Measurements from ENCODE around the gene NFATC1.

Gene NFATC1

GRCh38 chr18:79525556-79526467 is 130.1 kb downstream of the NFATC1 start:
- DNase-seq, result no peak

DNA sequence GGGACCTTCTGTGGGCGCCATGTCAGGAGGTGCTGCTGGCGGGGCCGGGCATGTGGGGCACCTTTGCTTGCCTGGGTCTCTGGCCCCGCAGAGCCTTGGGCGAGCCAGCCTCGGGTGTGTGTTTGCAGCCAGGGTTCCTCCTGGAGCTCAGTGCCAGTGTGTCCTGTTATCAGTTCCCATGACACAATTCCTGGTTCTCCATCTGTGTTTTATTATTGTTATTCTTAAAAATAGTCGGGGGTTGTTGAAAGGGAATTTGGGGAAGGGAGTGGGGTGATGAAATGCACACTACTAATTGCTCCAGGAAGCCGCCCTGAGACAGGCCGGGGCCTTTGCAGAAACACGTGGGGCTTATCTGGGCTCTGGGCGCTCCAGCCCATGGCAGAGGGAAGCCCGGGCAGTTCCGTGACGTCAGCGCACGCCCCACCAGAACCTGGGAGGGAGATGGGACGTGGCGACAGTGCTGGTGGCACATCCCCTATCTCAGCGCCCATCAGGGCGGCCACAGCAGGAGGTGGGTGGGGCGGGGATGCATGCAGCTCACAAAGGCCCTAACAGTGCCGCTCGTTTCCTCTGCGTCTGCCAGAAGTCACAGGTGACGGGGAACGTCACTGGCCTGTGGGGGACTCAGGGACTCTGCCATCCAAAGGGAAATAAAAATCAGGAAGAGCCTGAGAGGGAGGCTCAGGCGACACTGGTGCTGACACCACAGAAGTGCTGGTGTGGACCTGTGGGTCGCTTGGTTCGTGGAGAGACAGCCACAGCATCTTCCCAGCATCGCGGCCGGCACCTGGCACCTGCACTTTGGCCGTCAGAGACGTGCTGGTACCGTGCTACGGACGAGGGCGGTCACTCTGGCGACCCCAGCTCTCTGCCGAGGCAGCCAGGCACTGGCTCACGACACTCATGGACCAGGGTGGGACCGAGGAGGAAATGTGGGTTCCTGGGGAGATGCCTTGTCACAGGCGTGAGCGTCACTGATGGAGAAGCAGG is 131.0 kb downstream of the NFATC1 start:
- DNase-seq, result no peak

DNA sequence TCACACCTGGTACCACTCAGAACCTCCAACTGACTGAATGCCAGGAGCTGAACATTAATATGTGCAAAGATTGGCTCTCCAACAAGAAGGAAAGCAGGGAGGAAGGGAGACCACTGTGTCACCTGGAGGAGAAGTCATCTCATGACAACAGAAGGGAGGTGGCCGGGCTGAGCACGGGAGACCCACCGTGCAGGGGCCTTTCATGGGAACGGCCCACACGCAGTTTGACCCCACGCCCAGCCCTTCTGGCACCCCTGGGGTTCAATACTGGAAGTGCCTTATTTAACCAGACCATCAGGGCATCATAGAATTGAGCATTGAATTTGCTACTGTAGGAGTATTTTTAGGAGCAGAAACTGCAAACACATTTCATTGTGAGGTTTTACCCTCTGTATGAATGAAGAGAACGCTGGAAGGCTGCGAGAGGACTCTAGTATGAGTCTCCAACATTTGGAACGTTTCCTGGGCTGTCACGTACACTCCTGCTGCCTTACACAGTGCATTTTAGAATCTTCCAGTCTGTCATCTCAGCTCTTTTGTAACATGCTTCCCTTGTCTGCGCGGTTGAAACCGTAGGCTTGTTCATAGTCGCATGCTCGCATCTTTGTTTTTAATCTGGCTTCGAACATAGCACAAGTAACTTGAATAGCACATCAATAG is 132.1 kb downstream of the NFATC1 start:
- DNase-seq, result no peak

GRCh38 chr18:79528316-79528695 is 132.6 kb downstream of the NFATC1 start:
- DNase-seq, result no peak

DNA sequence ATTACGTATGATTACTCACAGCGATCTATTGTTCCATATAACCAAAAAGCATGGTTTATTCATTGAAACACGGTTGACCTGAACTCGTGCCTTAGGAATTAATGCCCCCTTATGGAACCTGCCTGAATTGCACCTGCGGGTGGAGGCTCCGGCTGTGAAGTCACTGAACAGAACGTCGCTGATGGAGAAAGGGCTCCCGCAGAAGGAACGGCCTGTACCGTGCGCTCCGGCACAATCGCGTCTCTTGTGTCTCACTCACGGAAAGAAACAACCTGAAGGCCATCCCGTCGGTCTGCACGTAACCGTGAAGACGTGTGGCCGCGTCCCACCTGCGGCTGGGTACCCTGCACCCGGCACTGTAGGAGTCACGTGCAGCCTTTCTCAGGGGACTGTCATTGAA is 133.1 kb downstream of the NFATC1 start:
- DNase-seq, result peak in 1 of 2 donors; percentile 90

DNA sequence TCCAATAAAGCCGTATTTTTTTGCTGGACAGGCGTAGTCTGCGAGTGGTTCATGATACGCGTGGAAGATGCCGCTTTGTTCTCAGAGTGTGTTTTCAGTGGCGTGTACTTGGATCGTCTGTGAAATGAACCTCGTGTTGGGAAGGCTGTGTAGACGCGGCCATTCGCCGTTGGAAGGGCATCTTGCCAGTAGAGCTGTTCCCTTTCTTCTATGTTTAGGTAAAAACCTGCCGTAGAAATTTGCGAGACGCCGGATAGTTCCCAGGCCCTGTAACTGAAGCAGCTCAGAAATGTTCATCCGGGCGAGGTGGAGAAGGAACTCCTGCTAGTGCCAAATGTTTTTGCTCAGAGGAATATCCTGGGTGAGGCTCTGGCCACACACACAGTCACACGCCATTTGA is 133.6 kb downstream of the NFATC1 start:
- no peak for DNase-seq

DNA sequence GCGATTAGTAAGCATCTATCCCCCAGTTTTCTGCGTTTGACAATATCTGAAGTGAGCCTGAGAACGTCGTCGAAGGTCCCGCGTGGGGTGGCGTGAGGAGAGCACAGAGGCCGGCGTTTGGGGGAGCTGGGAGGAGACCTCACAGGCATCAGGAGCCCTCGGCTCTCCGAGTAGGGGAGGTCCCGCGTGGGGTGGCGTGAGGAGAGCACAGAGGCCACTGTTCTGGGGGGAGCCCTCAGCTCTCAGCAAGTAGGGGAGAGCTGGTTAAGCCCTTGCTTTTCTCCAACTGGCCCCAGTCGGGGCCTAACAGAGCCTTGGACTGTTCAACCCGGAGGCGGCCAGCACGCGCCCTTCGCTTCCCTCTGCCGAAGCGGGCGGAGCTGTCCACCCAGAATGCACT is 134.3 kb downstream of the NFATC1 start:
- no peak for DNase-seq

GRCh38 chr18:79530821-79531220 is 135.1 kb downstream of the NFATC1 start:
- no peak for DNase-seq

- no peak for DNase-seq
These were observed 135.7 kb downstream of the NFATC1 start for GRCh38 chr18:79531386-79531785.

DNA sequence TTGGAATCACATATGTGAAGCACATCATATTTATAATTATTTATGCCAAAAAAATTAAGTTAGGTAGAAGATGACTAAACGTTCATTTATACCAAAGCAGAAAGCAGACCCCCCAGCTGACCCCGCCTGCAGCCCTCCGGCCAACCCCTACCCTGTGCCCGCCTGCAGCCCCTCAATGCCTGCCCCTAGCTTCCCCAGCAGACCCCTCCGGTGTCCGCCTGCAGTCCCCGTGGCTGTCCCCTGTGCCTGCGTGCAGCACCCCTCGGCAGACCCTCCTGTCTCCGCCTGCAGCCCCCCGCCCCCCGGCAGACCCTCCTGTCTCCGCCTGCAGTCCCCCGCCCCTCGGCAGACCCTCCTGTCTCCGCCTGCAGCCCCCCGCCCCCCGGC is 136.2 kb downstream of the NFATC1 start:
- no peak for DNase-seq

GRCh38 chr18:79532313-79533007 is 136.7 kb downstream of the NFATC1 start:
- DNase-seq, result no peak

DNA sequence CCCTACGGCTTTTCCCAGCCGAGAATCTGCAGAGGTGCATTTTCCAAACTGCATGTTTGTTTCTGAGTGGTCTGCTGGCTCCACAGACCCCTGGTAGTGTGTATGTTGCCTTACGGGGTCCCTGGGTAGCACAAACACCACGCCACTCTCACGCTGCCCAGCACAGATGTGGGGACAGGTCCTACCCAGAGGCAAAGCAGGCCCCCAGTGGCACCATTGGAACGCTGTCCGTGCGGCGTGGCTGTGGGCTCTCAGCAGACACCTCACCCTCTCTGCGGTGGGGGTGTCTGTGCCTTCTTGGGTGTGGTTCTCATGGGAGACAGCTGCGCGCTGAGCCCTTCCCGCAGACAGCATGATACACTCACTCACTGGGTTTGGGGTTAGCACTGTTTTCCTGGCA is 137.4 kb downstream of the NFATC1 start:
- DNase-seq, result no peak

DNA sequence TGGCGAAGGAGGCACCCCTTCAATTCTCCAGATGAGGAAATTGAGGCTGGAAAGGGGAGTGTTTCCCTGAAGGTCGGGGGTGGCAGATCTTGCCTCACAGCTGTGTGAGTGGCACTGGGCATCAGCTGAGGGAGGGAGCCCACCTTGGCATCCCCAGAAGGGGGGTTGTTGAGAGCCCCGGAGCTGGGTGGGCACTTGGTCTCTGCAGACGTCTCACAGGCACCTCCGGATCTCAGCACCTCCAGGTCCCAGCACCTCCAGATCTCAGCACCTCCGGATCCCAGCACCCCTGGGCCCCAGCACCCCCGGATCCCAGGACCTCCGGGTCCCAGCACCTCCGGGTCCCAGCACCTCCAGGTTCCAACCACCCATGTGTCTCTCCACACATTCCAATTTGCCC is 137.9 kb downstream of the NFATC1 start:
- DNase-seq, result no peak

- DNase-seq, result no peak
These were observed 138.6 kb downstream of the NFATC1 start for GRCh38 chr18:79534356-79534755.

DNA sequence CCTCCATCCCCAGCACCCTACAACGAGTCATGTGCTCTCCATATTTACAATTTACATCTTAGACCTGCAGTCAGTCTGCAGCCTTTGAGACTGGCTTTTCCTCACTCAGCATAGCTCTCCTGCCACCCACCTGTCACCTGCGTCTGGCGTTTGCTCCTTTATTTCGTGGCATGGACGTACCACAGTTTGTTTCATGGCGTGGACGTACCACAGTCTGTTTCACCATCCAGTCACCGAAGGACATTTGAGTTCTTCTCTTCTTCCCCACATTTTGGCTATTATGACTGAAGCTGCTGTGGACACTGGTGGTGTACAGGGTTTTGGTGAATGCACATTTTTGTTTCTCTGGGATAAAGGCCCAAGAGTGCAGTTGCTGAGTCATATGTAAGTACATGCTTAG is 142.0 kb downstream of the NFATC1 start:
- DNase-seq, result no peak

GRCh38 chr18:79538635-79539034 is 142.9 kb downstream of the NFATC1 start:
- DNase-seq, result no peak

- DNase-seq, result no peak
These were observed 144.6 kb downstream of the NFATC1 start for GRCh38 chr18:79540161-79540903.

GRCh38 chr18:79540904-79541282 is 145.2 kb downstream of the NFATC1 start:
- peak in 1 of 2 donors; percentile 8 for DNase-seq

- DNase-seq, result no peak
These were observed 146.5 kb downstream of the NFATC1 start for GRCh38 chr18:79542213-79542612.

DNA sequence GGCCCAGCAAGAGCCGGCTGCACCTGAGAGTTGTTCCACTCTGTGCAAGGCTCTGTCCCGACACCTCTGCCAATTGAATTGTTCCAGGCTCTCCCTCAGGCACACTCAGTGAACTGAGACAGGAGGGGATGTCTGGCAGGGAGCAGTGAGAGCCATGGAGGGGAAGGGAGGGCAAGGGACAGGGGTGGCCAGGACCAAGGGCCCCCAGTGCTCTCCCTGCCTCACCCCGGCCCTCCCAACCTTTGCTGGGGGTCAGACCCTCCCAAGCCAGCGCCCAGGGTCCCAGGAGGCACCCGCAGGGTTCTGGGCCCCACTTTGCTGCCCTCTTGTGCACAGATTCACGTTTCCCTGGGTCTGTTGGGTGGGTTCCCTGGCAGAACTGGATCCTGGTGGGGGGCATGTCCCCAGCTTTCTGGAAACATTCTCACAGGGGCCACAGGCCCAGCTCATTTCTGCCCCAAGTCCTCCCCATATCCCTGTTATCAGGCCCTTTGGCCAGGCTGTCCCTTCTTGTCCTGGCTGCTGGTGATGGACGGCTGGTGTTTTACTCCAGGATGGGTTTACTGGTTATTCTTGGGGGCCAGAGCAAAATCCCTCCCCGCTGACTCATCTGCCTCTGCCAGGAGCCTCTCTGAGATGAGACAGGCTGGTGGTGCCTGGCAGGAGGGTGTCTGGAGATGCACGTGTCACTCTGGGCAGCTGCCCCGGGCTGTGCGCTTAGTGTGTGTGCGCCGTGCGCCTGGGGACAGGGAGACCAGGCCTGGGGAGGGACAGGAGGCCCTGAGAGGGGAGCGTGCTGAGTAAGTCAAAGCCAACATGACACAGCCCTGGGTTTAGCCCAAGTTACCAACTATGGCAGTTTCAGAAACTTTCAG is 147.4 kb downstream of the NFATC1 start:
- no peak for DNase-seq

All from inflammatory macrophage treated with lipopolysaccharide for 1 hour (primary cell).